DOHH2 (cell line): Measurements from ENCODE around the gene CRYM.
"Not testable (repeated sequence)": the region's sequence is repeated elsewhere in the genome, so short reads cannot be mapped to it uniquely, and the experiment has no call there.

ENCODE experiments used
- H3F3A ChIP-seq: fragments of 200-600 bp; sonication (generic), shearing (Covaris generic); 2 replicates; pipeline ENCODE4 v1.6.0; 2016; ENCODE audit warnings: antibody characterized with exemption, mild to moderate bottlenecking; ENCODE audit not compliant: control insufficient read depth, insufficient read depth
- H3K27ac ChIP-seq: fragments of 200-600 bp; sonication (generic); 2 replicates; pipeline ENCODE4 v1.5.1; 2014; ENCODE audit warnings: low read depth, mild to moderate bottlenecking, low read length, moderate library complexity
- H3K27me3 ChIP-seq: fragments of 200-600 bp; sonication (generic); 2 replicates; pipeline ENCODE4 v1.6.1; 2014; ENCODE audit warnings: mild to moderate bottlenecking, low read length, mixed read lengths; ENCODE audit not compliant: control insufficient read depth
- H3K36me3 ChIP-seq: fragments of 200-600 bp; sonication (generic); 2 replicates; pipeline ENCODE4 v1.6.1; 2014; ENCODE audit warnings: mild to moderate bottlenecking, low read length, moderate library complexity, mixed read lengths; ENCODE audit not compliant: control insufficient read depth
- H3K4me1 ChIP-seq: fragments of 200-600 bp; sonication (generic); 2 replicates; pipeline ENCODE4 v1.6.1; 2014; ENCODE audit warnings: mild to moderate bottlenecking, low read length, mixed read lengths; ENCODE audit not compliant: control insufficient read depth
- H3K4me2 ChIP-seq: fragments of 200-600 bp; sonication (generic); 2 replicates; pipeline ENCODE4 v1.6.0; 2014; ENCODE audit warnings: mild to moderate bottlenecking, low read length, moderate library complexity
- H3K4me3 ChIP-seq: fragments of 200-600 bp; sonication (generic); 2 replicates; pipeline ENCODE4 v1.5.1; 2014; ENCODE audit warnings: mild to moderate bottlenecking, low read length, mixed read lengths
- H3K79me2 ChIP-seq: fragments of 200-600 bp; sonication (generic); 2 replicates; pipeline ENCODE4 v1.6.1; 2014; ENCODE audit warnings: mild to moderate bottlenecking, low read length, mixed read lengths; ENCODE audit not compliant: control insufficient read depth
- H3K9me2 ChIP-seq: fragments of 200-600 bp; sonication (generic); replicated peaks from 2 replicates; pipeline ENCODE4 v1.6.1; 2014; ENCODE audit warnings: mild to moderate bottlenecking, low read length, mixed read lengths; ENCODE audit not compliant: control insufficient read depth
- H3K9me3 ChIP-seq: fragments of 200-600 bp; sonication (generic); 2 replicates; pipeline ENCODE4 v1.6.1; 2014; ENCODE audit warnings: antibody characterized with exemption, low read length, mixed read lengths; ENCODE audit not compliant: control insufficient read depth, insufficient read depth
- H4K20me1 ChIP-seq: fragments of 200-600 bp; sonication (generic); 2 replicates; pipeline ENCODE4 v1.6.0; 2014; ENCODE audit warnings: low read depth, mild to moderate bottlenecking, antibody characterized with exemption, low read length, moderate library complexity; ENCODE audit not compliant: control insufficient read depth, insufficient read depth
- EZH2phosphoT487 ChIP-seq: fragments of 200-600 bp; sonication (generic); IDR thresholded peaks from 2 replicates; pipeline ENCODE4 v1.6.1; 2017; ENCODE audit warnings: borderline replicate concordance, mild to moderate bottlenecking, antibody characterized with exemption, low read length, moderate library complexity, mixed read lengths
- TF ChIP-seq, protein P1 (sequence below): fragments of 200-600 bp; sonication (generic); IDR thresholded peaks from one replicate; pipeline ENCODE4 v1.5.1; 2014; ENCODE audit warnings: antibody characterized with exemption, mild to moderate bottlenecking, low read depth, low read length; ENCODE audit not compliant: poor library complexity, severe bottlenecking

CRYM gene

DNA sequence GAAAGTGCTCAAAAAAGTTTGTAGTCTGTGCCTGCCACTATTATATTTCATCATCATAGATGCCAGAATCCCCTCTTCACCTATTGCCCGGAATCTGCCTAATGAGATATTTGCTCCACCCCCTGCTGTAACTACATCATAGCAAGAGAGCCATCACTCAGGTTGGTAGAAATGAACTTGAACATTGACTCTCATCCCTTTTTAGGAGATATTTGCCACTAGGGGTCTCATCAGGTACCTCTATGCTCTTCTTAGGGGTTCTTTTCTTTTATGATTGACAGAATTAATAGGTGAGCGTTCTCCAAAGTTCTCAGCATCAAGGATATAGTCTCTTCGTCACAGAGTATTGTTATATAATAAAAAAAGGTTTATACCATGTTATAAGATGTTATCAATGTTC lies 24.6 kb downstream of the CRYM start:
- Histone ChIP-seq H3K4me1 (peaks cover 11% of the 10 kb centered on the region), H3K9me2 (no peaks in the 10 kb centered on the region)

DNA sequence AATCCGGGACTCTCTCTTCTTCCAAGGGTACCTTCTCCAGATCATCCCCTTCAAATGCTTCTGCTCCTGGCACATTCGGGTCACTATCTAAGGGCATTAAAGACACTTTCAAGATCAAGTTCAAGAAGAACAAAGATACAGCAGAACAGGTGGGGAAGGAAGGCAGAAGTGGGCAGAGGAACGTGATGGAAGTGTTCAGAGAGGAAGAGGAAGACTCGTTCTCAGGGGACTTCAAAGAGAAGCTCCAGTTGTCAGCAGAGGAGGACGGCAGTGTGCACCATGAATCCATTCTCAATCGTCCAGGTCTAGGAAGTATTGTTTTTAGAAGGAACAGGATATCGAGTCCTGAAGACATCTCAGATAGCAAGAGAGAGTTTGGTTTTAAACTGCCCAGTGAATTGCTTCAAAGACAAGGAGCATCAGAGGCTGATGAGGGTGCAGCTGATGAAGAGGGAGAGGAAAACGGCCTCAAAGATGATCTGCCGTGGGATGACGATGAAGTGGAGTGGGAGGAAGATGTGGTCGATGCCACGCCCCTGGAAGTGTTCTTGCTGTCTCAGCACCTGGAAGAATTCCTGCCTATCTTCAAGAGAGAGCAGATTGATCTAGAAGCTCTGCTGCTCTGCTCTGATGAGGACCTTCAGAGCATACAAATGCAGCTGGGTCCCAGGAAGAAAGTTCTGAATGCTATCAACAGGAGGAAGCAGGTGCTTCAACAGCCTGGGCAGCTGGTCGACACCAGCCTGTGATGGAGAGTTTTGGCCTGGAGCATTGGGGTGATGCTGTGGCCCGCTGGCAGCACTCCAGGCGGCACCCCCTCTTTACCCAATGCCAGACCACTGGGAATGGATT lies 27.8 kb downstream of the CRYM start:
- no peaks in the 10 kb centered on the region for H3K36me3 ChIP-seq
- H3K4me2 ChIP-seq = peak overlapping the region; percentile 41
- H3K27me3 ChIP-seq = peaks cover 41% of the 10 kb centered on the region
- peak overlapping the region; percentile 25; the same call in 1 of the 2 replicates for H3K4me3 ChIP-seq
- no peak overlapping the region for H3K27ac ChIP-seq
- no peaks in the 10 kb centered on the region for H3K9me3 ChIP-seq
- no peaks in the 10 kb centered on the region for H3F3A ChIP-seq
- no peaks in the 10 kb centered on the region for H3K9me2 ChIP-seq
- H4K20me1 ChIP-seq = no peaks in the 10 kb centered on the region
- H3K79me2 ChIP-seq = no peaks in the 10 kb centered on the region
- H3K4me1 ChIP-seq = peaks cover 11% of the 10 kb centered on the region
- TF ChIP-seq EZH2phosphoT487 = no peak

More for the DNA sequence above, 24.6 kb downstream of the CRYM start:
- Histone ChIP-seq H3K79me2 (no peaks in the 10 kb centered on the region), H3F3A (no peaks in the 10 kb centered on the region), H3K27me3 (peaks cover 53% of the 10 kb centered on the region), H4K20me1 (no peaks in the 10 kb centered on the region), H3K27ac (no peak overlapping the region), H3K9me3 (no peaks in the 10 kb centered on the region), H3K4me2 (no peak overlapping the region), H3K36me3 (no peaks in the 10 kb centered on the region), H3K4me3 (no peak overlapping the region)
- TF ChIP-seq, protein P1, sequence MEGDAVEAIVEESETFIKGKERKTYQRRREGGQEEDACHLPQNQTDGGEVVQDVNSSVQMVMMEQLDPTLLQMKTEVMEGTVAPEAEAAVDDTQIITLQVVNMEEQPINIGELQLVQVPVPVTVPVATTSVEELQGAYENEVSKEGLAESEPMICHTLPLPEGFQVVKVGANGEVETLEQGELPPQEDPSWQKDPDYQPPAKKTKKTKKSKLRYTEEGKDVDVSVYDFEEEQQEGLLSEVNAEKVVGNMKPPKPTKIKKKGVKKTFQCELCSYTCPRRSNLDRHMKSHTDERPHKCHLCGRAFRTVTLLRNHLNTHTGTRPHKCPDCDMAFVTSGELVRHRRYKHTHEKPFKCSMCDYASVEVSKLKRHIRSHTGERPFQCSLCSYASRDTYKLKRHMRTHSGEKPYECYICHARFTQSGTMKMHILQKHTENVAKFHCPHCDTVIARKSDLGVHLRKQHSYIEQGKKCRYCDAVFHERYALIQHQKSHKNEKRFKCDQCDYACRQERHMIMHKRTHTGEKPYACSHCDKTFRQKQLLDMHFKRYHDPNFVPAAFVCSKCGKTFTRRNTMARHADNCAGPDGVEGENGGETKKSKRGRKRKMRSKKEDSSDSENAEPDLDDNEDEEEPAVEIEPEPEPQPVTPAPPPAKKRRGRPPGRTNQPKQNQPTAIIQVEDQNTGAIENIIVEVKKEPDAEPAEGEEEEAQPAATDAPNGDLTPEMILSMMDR = peak; percentile 26
- no peak for TF ChIP-seq EZH2phosphoT487

GRCh38 chr16:21248179-21248578 lies 29.9 kb downstream of the CRYM start:
- not testable (repeated sequence) for H3K9me3 ChIP-seq

DNA sequence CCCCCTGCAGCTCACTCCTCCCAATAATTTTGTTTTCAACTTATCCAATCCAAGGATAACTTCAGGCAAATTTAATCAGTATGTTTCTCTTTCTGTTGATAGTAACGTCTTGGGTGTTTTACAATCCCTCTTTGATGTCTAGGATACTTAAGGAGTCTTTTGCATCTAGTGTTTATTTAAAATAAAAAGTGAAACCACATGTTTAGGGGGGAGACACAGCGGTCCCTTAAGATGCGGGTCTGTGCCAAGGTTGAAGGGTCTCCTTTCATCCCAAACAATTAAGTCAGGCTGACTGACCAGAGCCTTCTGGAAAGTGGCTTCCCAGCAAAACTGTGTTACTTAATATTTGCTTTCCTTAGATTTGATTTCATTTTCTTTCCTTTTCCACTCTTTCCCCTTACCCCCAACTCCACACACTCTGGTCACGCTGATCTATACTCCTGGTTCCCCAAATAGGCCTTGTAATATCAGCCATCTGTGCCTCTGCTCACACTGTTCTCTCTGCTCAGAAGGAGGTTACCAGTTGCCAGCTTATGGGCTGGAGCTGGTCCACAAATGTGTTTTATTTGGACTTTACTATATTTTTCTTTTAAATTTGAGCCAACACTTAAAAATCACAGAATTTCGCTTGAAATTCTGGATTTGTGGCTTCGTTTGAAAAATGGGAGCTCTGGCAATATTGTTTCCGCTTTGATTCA lies 33.4 kb downstream of the CRYM start:
- TF ChIP-seq, protein P1 = no peak
- TF ChIP-seq EZH2phosphoT487 = no peak
- Histone ChIP-seq H3K4me2 (no peak overlapping the region), H3K4me1 (no peaks in the 10 kb centered on the region)

More at GRCh38 chr16:21248179-21248578, 29.9 kb downstream of the CRYM start:
- Histone ChIP-seq H3K27me3 (peaks cover 41% of the 10 kb centered on the region), H3K4me1 (peaks cover 11% of the 10 kb centered on the region)
- H3K4me2 ChIP-seq, H4K20me1 ChIP-seq, H3K36me3 ChIP-seq, H3K27ac ChIP-seq, H3K4me3 ChIP-seq, H3K9me2 ChIP-seq, H3F3A ChIP-seq, H3K79me2 ChIP-seq: not testable (repeated sequence)

More for the DNA sequence above, 33.4 kb downstream of the CRYM start:
- no peaks in the 10 kb centered on the region for H3K9me3 ChIP-seq
- no peak overlapping the region for H3K4me3 ChIP-seq
- H3K9me2 ChIP-seq = no peaks in the 10 kb centered on the region
- H3K36me3 ChIP-seq = no peaks in the 10 kb centered on the region
- no peaks in the 10 kb centered on the region for H3K79me2 ChIP-seq
- no peaks in the 10 kb centered on the region for H3F3A ChIP-seq
- H3K27ac ChIP-seq = no peak overlapping the region
- H4K20me1 ChIP-seq = no peaks in the 10 kb centered on the region
- H3K27me3 ChIP-seq = peaks cover 33% of the 10 kb centered on the region
